HUES6 (cell line): ENCODE measurements around the gene COPB2.

Experiments used
- H3K27ac ChIP-seq: 2 replicates; pipeline ENCODE4 v1.7.0; 2013; ENCODE audit warnings: low read depth, mild to moderate bottlenecking, low read length, inconsistent platforms
- H3K27me3 ChIP-seq: 2 replicates; pipeline ENCODE4 v1.6.1; 2013; ENCODE audit warnings: low read length; ENCODE audit not compliant: control insufficient read depth, insufficient read depth
- H3K36me3 ChIP-seq: 2 replicates; pipeline ENCODE4 v1.6.1; 2013; ENCODE audit warnings: low read length; ENCODE audit not compliant: control insufficient read depth, insufficient read depth
- H3K4me1 ChIP-seq: 2 replicates; pipeline ENCODE4 v1.6.1; 2013; ENCODE audit warnings: low read length; ENCODE audit not compliant: control insufficient read depth, insufficient read depth
- H3K4me3 ChIP-seq: 2 replicates; pipeline ENCODE4 v1.5.1; 2013; ENCODE audit warnings: low read depth, low read length
- H3K9ac ChIP-seq: one replicate; pipeline ENCODE4 v1.6.1; 2013; ENCODE audit warnings: mild to moderate bottlenecking, low read length
- H3K9me3 ChIP-seq: 2 replicates; pipeline ENCODE4 v1.6.1; 2013; ENCODE audit warnings: low read depth, low read length; ENCODE audit not compliant: control insufficient read depth, insufficient read depth

COPB2 gene

DNA sequence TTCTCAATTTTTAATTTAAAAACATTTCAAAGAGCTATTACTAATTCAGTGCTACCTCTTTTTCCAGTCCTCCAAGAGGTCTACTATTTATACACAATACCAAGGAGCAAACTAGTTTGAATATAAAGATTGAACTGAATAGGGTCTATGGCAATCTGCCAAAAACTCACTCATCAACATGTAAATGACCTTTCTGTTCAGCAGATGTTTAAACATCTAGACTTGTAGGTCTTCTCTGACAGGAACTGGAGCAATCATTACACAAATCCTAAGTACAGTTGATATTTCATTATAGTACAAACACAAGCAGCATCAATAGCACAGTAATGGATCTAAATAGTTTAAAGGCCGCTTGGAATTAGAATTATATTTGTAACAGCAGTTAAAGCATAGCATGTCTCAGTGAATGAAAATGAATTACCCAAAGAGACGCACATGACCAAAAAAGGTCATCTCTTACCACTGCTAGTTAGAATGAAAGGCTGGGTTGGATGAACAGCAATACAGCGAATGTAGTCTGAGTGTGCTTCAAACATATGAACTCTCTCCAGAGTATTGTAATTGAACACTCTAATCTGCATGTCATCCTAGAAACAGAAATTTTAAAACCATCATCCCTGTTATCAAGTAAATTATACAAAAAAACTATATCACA is 10.7 kb downstream of the COPB2 start:
- no peaks in the 10 kb centered on the region for H3K9me3 ChIP-seq
- H3K4me3 ChIP-seq: no peak overlapping the region
- no peaks in the 10 kb centered on the region for H3K4me1 ChIP-seq
- H3K27ac ChIP-seq: no peak overlapping the region
- H3K9ac ChIP-seq: no peak overlapping the region
- peaks cover 93% of the 10 kb centered on the region for H3K36me3 ChIP-seq
- H3K27me3 ChIP-seq: no peaks in the 10 kb centered on the region

DNA sequence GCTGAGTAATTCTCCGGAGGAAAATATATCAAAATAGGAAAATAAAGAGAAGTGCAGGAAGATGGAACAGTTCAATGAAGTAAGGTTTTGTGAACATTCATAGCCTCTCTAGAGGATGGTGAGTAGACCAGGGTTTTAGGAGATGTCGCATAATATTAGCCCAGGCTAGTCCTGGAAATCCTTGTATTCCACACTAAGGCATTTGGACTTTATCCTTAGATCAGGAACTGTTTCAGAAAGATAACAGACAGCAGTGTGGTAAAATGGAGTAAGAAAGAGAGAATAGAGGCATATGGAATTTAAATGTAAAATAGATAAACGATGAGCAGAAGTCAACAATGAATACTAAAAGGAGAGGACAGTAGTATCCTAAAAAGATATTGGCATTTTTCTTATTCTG is 12.1 kb downstream of the COPB2 start:
- Histone ChIP-seq H3K9ac (no peak overlapping the region), H3K4me1 (no peaks in the 10 kb centered on the region), H3K4me3 (no peak overlapping the region), H3K36me3 (peaks cover 95% of the 10 kb centered on the region), H3K9me3 (no peaks in the 10 kb centered on the region), H3K27me3 (no peaks in the 10 kb centered on the region), H3K27ac (no peak overlapping the region)

DNA sequence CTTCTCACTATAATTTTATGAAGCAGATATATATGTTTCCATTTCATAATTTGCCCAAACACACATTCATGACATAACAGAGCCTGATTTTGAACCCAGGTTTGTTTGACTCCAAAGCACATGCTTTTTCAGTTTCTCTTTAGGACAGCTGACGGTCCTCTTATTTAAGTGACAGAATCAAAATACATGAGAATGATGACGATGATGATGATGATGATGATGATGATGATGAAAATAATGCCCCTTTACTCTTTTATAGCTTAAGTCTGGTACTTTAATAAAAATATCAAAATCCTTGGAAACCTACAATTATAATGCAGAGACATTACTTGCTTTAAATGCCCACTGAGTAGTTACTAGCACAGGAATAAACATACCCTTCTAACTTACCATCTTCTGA is 15.3 kb downstream of the COPB2 start:
- Histone ChIP-seq H3K27ac (no peak overlapping the region), H3K9ac (no peak overlapping the region), H3K4me1 (no peaks in the 10 kb centered on the region), H3K9me3 (no peaks in the 10 kb centered on the region), H3K36me3 (peaks cover 96% of the 10 kb centered on the region), H3K27me3 (no peaks in the 10 kb centered on the region), H3K4me3 (no peak overlapping the region)

DNA sequence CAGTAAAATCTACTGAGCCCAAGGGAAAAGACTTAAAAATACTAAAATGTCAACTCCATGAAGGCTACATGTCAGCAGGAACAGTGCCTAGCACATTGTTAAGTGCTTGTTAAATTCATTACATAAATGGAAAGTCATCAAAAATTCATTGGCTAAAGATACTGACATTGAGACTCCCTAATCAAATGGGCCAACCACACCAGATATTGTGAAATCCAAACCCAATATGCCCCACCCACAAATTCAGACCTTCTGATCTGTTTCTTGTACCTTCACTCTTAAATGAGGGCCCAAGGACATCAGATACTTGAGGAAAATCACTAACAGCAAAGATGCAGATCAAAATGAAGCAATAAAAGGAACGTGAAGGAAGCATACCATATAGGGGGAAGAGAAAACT is 24.9 kb downstream of the COPB2 start:
- H3K4me3 ChIP-seq: no peak overlapping the region
- H3K36me3 ChIP-seq: peaks cover 99% of the 10 kb centered on the region
- no peak overlapping the region for H3K27ac ChIP-seq
- H3K27me3 ChIP-seq: no peaks in the 10 kb centered on the region
- no peaks in the 10 kb centered on the region for H3K9me3 ChIP-seq
- H3K9ac ChIP-seq: no peak overlapping the region
- no peaks in the 10 kb centered on the region for H3K4me1 ChIP-seq

DNA sequence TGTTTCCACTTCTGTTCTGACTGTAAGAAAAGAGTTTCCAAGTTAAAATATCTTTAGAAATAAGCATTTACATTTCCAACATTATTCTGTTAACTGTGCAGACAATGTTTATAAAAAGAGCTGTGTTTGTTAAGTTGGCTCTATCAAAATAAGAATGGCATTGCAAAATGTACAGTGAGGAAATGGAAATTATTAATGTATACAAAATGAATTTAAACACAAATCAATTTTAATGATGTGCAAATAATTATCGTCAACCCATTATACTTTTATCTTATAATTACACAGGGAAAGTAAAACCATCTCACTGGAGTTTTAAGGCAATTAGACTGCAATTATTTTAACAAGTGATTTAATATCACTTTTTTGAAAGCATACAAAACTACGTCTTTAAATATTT is 28.2 kb downstream of the COPB2 start:
- no peaks in the 10 kb centered on the region for H3K27me3 ChIP-seq
- H3K4me3 ChIP-seq: no peak overlapping the region
- no peak overlapping the region for H3K27ac ChIP-seq
- no peak overlapping the region for H3K9ac ChIP-seq
- H3K4me1 ChIP-seq: no peaks in the 10 kb centered on the region
- peaks cover 99% of the 10 kb centered on the region for H3K36me3 ChIP-seq
- H3K9me3 ChIP-seq: no peaks in the 10 kb centered on the region

DNA sequence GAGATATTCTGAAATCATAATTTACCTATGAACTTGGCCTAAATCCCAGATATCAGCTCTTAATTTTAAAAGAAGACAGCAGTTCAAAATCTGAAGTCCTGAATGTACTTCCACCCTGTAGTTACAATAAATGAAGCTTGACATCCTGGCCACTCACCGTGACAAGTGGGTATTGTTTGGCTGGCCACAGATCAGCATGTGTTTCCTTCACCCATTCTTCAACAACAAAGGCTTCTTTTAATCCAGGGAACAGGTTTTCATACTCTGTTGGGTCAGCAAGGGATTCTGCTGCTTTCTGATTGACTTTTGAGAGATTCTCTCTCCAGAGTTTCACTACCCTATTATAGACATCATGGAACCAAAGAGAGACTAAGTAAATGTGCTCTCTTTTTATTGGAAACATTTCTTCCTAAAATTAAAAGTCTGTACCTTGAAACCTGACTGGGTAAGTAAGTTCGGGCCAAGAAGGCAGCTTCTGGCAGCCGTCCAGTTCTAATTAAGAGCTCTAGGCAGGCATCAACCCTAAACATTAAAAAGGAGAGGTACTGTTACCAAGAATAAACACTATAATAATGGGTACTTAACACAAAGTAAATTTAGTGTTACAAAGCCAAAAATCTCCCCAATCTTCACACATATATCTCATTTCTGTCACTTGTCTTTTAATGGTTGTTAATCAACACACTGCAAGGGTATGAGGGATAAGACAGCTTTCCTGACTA is 30.4 kb downstream of the COPB2 start:
- Histone ChIP-seq H3K4me1 (no peaks in the 10 kb centered on the region), H3K27ac (no peak overlapping the region), H3K27me3 (no peaks in the 10 kb centered on the region), H3K9me3 (no peaks in the 10 kb centered on the region), H3K36me3 (peaks cover 99% of the 10 kb centered on the region), H3K9ac (no peak overlapping the region), H3K4me3 (no peak overlapping the region)

DNA sequence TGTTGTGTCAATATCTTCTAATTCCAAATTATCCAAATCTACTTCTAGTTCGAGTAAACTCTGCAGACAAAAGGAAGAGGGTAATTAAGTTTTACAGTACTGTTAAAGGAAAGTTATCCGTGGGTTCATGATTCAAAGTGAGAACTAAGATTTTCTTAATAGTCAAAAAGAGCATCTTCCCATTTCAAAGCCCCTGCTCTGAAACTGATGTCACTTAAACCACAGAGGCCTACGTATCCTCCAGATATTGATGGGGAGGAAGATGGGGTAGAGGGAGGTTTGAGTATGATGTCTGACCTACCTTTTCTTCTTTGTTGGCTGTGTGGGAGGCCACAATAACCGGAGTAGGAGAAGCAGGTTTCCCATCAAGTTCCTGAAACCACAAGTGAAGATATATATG is 31.5 kb downstream of the COPB2 start:
- no peaks in the 10 kb centered on the region for H3K27me3 ChIP-seq
- H3K36me3 ChIP-seq: peaks cover 97% of the 10 kb centered on the region
- no peak overlapping the region for H3K4me3 ChIP-seq
- H3K27ac ChIP-seq: no peak overlapping the region
- no peaks in the 10 kb centered on the region for H3K9me3 ChIP-seq
- no peak overlapping the region for H3K9ac ChIP-seq
- no peaks in the 10 kb centered on the region for H3K4me1 ChIP-seq

DNA sequence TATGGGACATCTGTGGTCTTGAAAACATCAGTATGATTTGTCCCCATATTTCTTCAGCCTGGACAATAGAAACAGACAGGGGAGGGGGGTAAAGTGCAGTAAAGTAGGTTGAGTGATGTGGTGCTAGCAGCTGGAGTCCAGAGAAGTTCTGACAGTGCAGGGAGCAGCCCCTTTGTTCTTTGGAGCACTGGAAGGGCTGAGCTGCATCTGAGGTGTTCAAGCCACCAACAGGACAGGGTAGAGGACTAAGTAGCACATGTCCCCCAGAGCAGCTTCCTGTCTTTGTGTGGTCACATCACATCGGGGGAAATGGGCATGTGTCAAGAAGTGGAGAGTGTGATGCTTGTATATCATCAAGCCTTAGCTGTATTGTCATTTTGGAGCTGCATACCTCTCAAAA is 33.6 kb downstream of the COPB2 start:
- H3K27me3 ChIP-seq: no peaks in the 10 kb centered on the region
- H3K27ac ChIP-seq: no peak overlapping the region
- no peaks in the 10 kb centered on the region for H3K4me1 ChIP-seq
- H3K36me3 ChIP-seq: peaks cover 92% of the 10 kb centered on the region
- no peak overlapping the region for H3K4me3 ChIP-seq
- no peaks in the 10 kb centered on the region for H3K9me3 ChIP-seq
- no peak overlapping the region for H3K9ac ChIP-seq

DNA sequence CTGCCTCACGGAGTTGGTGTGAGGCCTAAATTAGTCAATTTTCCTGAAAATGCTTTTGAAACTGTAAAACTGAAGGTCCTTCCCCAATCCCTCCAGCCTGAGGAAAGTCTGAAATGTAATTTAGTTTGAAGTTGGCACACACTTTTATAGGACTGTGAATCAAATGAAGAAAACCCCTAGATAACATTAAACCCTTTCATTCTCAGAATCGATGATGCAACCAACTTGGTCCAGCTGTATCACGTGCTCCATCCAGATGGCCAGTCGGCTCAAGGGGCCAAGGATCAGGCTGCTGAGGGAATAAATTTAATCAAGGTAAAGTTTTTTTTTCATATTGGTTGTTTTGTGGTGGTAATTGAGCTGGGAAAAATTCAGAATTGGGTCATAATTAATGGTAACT is 34.0 kb downstream of the COPB2 start:
- Histone ChIP-seq H3K9me3 (no peaks in the 10 kb centered on the region), H3K4me3 (no peak overlapping the region), H3K36me3 (peaks cover 92% of the 10 kb centered on the region), H3K27ac (no peak overlapping the region), H3K9ac (no peak overlapping the region), H3K27me3 (no peaks in the 10 kb centered on the region), H3K4me1 (no peaks in the 10 kb centered on the region)

DNA sequence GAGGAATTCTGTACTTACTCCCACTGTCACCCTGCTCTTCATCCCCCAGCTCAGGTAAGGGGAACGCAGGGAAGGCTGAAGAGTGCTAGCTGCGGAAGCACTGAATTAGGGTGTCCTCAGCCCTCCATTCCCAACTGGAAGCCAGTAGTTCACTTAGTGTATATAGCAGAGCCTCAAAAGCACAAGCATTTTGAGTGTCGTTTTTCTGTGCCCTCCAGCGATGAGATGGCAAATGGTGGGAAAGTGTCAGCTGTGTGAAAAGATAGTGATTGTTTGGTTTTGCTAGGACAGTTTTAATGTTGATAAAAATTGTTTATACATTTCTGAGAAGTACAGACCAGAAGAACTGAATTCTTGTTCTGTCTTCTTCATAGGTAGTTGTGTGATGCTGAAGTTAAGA is 34.8 kb downstream of the COPB2 start:
- Histone ChIP-seq H3K9ac (no peak overlapping the region), H3K36me3 (peaks cover 91% of the 10 kb centered on the region)

DNA sequence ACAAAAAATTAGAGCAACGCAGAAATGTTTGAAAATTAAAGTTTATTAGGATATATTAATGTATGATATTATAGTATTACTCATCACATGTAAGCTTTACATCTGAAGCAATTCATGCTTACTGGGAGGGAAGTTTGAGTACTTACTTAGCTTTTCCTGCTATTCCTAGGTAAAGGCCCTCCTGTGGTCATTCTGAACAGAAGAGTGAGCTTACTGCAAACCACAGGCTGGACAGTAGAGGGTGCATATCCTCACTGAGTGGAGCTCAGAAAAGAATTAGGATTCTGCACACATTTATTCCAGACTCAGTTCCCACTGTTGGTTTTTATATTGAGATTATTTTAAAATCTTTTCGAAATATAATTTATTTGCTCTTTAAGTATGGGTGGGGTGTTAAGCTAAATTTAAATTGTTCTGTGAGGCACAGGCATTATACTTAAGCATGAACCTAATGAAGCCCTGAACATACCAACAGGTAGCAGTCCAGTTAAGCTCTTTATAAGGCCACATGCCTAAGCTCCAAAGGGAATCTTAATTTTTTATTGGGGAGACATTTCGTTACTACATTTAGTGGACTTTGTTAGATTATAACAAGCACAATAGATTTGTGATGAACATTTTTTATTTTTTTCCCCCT is 35.4 kb downstream of the COPB2 start:
- no peaks in the 10 kb centered on the region for H3K9me3 ChIP-seq
- no peaks in the 10 kb centered on the region for H3K27me3 ChIP-seq
- no peak overlapping the region for H3K27ac ChIP-seq
- H3K9ac ChIP-seq: no peak overlapping the region
- H3K36me3 ChIP-seq: peaks cover 91% of the 10 kb centered on the region
- no peaks in the 10 kb centered on the region for H3K4me1 ChIP-seq
- H3K4me3 ChIP-seq: no peak overlapping the region

More for the DNA sequence above, 34.8 kb downstream of the COPB2 start:
- no peaks in the 10 kb centered on the region for H3K4me1 ChIP-seq
- H3K27me3 ChIP-seq: no peaks in the 10 kb centered on the region
- no peaks in the 10 kb centered on the region for H3K9me3 ChIP-seq
- no peak overlapping the region for H3K4me3 ChIP-seq
- no peak overlapping the region for H3K27ac ChIP-seq
